ENCODE measurements around the gene KIAA1217. TPM values are rescaled to one million over a fixed set of nuclear protein-coding genes. Genes with fewer than 3 reads are reported as not detected.
A peak's percentile ranks its signal among the peaks of the same experiment; 100 is the strongest.

The KIAA1217 gene
- total RNA-seq, 1 experiment from 2014 or later, result 171 TPM

DNA sequence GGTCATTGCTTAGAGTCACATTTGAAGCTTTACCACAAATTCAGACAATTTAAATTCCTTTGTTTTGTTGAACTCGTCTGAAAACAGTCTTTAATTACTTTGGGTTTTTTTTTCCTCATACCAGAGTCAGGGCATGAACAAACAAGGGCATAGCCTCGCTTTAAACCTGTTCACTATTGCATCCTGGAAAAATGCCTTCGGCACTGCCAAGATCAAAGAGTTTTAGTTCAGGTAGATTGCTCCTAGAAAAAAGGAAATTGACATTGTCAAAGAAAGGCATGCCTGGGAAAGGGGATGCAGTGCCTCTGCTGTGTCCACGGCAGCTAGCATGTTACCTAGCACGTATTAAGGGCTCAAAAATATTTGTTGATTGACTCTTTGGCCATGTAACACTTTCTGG is 279.7 kb downstream of the KIAA1217 start:
- ChIA-PET CTCF (no interaction called here), POLR2A (no interaction called here)

DNA sequence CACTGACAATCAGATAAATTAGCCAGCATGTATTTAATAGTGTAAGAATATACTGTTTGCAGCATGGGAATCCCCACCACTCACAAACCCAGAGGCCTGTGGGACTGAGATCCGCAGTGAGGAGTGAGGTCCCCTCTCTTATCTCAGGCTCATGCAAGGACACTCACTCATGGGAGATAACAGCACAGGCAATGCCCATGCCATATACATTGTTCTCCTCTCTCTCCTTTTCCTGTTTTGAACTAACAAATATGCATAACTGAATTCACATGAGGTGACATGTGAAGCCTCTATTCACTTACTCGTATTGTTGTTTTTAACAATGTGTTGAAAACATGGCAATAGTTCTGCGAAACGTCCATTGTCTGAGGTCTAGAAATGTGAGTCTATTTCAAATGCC is 284.2 kb downstream of the KIAA1217 start:
- Mint-ChIP-seq H3K27ac (ENCODE audit: unreplicated experiment) (peak overlapping the region; percentile 60), H3K4me1 (ENCODE audit: low read depth, unreplicated experiment) (peaks cover 27% of the 10 kb centered on the region), H3K36me3 (ENCODE audit: insufficient read depth, unreplicated experiment) (peaks cover 95% of the 10 kb centered on the region), H3K27me3 (ENCODE audit: insufficient read depth, unreplicated experiment) (no peaks in the 10 kb centered on the region), H3K9me3 (ENCODE audit: unreplicated experiment) (no peaks in the 10 kb centered on the region), H3K4me3 (ENCODE audit: unreplicated experiment) (no peak overlapping the region)
- BruUV-seq (replicated peaks), result no TSS peak
- ChIA-PET CTCF (interaction anchor here (1.4 kb wide), 1 partner anchor 110 kb away, joined by 3 read pairs; no protein-coding TSS in a partner anchor), POLR2A (no interaction called here)
- Histone ChIP-seq H3K36me3 (ENCODE audit: control insufficient read depth, insufficient read depth, low read length) (peaks cover 6% of the 10 kb centered on the region), H3K9me3 (no peaks in the 10 kb centered on the region), H3K4me1 (0 out of 2 replicates have a peak, but pooled peaks cover 11% of the 10 kb centered on the region), H3K4me3 (ENCODE audit: low read depth, low read length) (no peak overlapping the region), H3K27me3 (replicated peaks; ENCODE audit: control insufficient read depth, insufficient read depth, low read length) (no peaks in the 10 kb centered on the region)
- intact Hi-C loops (cut with micrococcal nuclease; ENCODE audit: unreplicated experiment), result no loop called here
- TF ChIP-seq, protein P1, sequence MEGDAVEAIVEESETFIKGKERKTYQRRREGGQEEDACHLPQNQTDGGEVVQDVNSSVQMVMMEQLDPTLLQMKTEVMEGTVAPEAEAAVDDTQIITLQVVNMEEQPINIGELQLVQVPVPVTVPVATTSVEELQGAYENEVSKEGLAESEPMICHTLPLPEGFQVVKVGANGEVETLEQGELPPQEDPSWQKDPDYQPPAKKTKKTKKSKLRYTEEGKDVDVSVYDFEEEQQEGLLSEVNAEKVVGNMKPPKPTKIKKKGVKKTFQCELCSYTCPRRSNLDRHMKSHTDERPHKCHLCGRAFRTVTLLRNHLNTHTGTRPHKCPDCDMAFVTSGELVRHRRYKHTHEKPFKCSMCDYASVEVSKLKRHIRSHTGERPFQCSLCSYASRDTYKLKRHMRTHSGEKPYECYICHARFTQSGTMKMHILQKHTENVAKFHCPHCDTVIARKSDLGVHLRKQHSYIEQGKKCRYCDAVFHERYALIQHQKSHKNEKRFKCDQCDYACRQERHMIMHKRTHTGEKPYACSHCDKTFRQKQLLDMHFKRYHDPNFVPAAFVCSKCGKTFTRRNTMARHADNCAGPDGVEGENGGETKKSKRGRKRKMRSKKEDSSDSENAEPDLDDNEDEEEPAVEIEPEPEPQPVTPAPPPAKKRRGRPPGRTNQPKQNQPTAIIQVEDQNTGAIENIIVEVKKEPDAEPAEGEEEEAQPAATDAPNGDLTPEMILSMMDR (IDR thresholded peaks at IDR 0.05; ENCODE audit: insufficient read depth in 1 of 2, low read depth in 1 of 2, low read length in 1 of 2, severe bottlenecking in 1 of 2, unreplicated experiment in 1 of 2), result no peak
- DNase-seq, result no peak

More for the DNA sequence above, 279.7 kb downstream of the KIAA1217 start:
- BruUV-seq (replicated peaks), result TSS peak; percentile 8
- DNase-seq, result peak; percentile 48 to 53
- Mint-ChIP-seq H3K9me3 (ENCODE audit: unreplicated experiment) (no peaks in the 10 kb centered on the region), H3K4me1 (ENCODE audit: low read depth, unreplicated experiment) (peaks cover 34% of the 10 kb centered on the region), H3K27me3 (ENCODE audit: insufficient read depth, unreplicated experiment) (no peaks in the 10 kb centered on the region), H3K27ac (ENCODE audit: unreplicated experiment) (peak overlapping the region; percentile 34), H3K36me3 (ENCODE audit: insufficient read depth, unreplicated experiment) (peaks cover 95% of the 10 kb centered on the region), H3K4me3 (ENCODE audit: unreplicated experiment) (no peak overlapping the region)
- Histone ChIP-seq H3K4me3 (ENCODE audit: low read depth, low read length) (no peak overlapping the region), H3K27me3 (replicated peaks; ENCODE audit: control insufficient read depth, insufficient read depth, low read length) (no peaks in the 10 kb centered on the region), H3K4me1 (peaks cover 10% of the 10 kb centered on the region; the same call in 1 of the 2 replicates), H3K36me3 (ENCODE audit: control insufficient read depth, insufficient read depth, low read length) (peaks cover 3% of the 10 kb centered on the region; the same call in 1 of the 2 replicates), H3K9me3 (no peaks in the 10 kb centered on the region)
- TF ChIP-seq, protein P1 (IDR thresholded peaks at IDR 0.05; ENCODE audit: insufficient read depth in 1 of 2, low read depth in 1 of 2, low read length in 1 of 2, severe bottlenecking in 1 of 2, unreplicated experiment in 1 of 2), result no peak
- intact Hi-C loops (cut with micrococcal nuclease; ENCODE audit: unreplicated experiment), result no loop called here

DNA sequence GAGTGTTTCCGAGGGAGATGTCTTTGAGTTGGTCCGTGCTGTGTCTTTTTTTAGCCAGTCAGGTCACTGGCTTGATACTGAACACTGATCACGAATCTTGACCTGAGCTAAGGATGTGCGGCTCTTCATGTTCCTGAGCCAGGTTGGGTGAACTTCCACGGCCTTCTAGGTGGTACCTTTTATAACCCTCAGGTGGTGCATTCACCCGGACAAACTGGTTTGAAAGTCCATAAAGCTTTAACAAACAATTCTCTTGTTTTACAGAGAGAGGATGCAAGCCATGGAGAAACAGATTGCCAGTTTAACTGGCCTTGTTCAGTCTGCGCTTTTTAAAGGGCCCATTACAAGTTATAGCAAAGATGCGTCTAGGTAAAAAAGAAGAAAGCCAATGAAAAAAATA is 285.3 kb downstream of the KIAA1217 start:
- Mint-ChIP-seq H3K9me3 (ENCODE audit: unreplicated experiment) (no peaks in the 10 kb centered on the region), H3K36me3 (ENCODE audit: insufficient read depth, unreplicated experiment) (peaks cover 95% of the 10 kb centered on the region), H3K4me1 (ENCODE audit: low read depth, unreplicated experiment) (peaks cover 25% of the 10 kb centered on the region), H3K27ac (ENCODE audit: unreplicated experiment) (peak overlapping the region; percentile 60), H3K27me3 (ENCODE audit: insufficient read depth, unreplicated experiment) (no peaks in the 10 kb centered on the region), H3K4me3 (ENCODE audit: unreplicated experiment) (no peak overlapping the region)
- intact Hi-C loops (cut with micrococcal nuclease; ENCODE audit: unreplicated experiment), result no loop called here
- DNase-seq, result peak in 1 of 2 experiments; percentile 49
- Histone ChIP-seq H3K27me3 (replicated peaks; ENCODE audit: control insufficient read depth, insufficient read depth, low read length) (no peaks in the 10 kb centered on the region), H3K4me1 (0 out of 2 replicates have a peak, but pooled peaks cover 11% of the 10 kb centered on the region), H3K9me3 (no peaks in the 10 kb centered on the region), H3K36me3 (ENCODE audit: control insufficient read depth, insufficient read depth, low read length) (peaks cover 6% of the 10 kb centered on the region), H3K4me3 (ENCODE audit: low read depth, low read length) (no peak overlapping the region)
- BruUV-seq (replicated peaks), result no TSS peak
- POLR2A ChIA-PET, result no interaction called here
- TF ChIP-seq, protein P1 (IDR thresholded peaks at IDR 0.05; ENCODE audit: insufficient read depth in 1 of 2, low read depth in 1 of 2, low read length in 1 of 2, severe bottlenecking in 1 of 2, unreplicated experiment in 1 of 2), result no peak
- CTCF ChIA-PET, result interaction anchor here (0.7 to 1.4 kb wide), 2 partner anchors 75 to 111 kb away, joined by 3 read pairs; no protein-coding TSS in a partner anchor

Data from Caco-2 (cell line).